Superior temporal gyrus (tissue), 1 donor: ENCODE results near the gene GHRH.

Source experiments
- DNase-seq: peaks from one replicate; pipeline ENCODE4 v3.0.0-alpha.2; 2016; ENCODE audit errors: extremely low spot score

GHRH gene

DNA sequence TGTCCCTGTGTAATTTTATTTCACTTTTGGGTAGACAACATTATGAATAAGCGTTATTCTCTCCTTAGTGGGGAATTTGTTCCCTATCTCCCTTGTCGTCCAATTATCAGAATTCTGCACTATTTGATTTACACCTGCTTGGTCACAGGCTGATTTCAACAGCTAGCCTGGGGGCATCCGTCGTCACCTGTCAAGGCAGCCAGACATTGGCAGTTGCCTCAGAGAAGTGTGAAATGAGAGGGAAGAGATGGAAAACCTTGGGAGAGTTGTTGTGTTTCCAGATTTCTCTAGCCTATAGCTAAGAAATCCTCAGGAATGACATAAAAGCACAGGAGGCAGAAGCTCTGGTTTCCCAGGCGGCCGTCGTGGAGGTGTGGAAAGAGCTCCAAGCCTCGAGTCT lies 891 bp upstream of the GHRH start:
- DNase-seq: no peak

GRCh38 chr20:37260923-37261322 lies 691 bp downstream of the GHRH start:
- DNase-seq: no peak

DNA sequence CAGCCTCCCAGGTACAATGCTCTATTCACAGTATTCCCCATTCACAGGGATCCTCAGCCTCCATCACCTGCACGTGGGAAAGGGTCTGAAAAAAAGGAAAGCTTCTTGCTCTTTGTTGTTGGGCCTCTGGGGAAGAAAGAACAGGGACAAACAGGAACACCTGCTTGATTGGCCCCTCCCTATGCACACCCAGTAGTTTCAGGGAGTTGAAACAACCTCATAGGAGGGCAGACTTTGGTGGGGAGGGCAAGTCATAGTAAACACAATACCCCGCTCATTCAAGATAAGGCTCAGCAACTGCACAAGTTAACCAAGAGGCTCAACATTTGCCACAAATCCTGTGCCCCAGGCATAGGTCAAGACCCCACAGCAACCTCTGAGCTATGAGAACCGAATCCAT lies 1.7 kb downstream of the GHRH start:
- no peak for DNase-seq

GRCh38 chr20:37259031-37259430 lies 2.6 kb downstream of the GHRH start:
- DNase-seq: no peak

- DNase-seq: no peak
Measured at GRCh38 chr20:37257988-37258387, 3.6 kb downstream of the GHRH start.

DNA sequence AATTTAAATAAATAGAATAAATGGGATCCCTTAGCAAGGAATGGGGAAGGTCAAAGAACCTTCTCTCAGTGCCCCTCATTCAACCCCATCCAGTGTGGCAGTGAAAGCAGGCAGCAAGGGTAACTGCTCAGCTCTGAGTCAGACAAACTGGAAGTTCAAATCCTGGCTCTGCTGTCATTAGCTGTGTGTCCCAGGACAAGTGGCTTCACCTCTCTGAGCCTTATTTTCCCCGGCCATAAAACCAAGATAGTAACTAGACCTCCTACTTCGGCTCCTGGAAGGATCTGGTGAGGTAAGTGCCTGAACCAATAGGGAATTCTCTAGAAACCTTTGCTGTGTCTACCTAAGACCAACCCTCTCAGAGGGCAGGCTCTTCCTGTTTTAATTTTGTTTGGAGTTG lies 4.1 kb downstream of the GHRH start:
- DNase-seq: no peak

DNA sequence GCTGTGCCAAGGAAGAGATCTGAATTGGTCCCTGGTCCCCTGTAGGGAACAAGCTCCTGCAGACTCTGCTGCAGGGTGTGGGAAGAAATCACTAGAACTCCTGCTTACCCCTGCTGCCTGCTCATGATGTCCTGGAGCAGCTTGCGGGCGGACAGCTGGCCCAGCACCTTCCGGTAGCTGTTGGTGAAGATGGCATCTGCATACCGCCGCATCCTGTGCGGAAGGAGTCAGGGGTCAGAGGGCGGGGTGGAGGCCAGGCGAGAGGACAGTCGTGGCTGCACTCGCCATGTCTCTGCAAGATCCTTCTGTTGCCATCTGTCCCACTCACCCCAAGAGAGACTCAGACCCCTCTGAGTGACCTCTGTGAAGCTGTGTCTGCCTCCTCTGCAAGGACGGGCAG lies 5.3 kb downstream of the GHRH start:
- no peak for DNase-seq

GRCh38 chr20:37254114-37254878 lies 7.3 kb downstream of the GHRH start:
- DNase-seq: no peak

GRCh38 chr20:37253087-37253486 lies 8.5 kb downstream of the GHRH start:
- no peak for DNase-seq

- DNase-seq: peak; percentile 32
Measured at GRCh38 chr20:37251825-37252477, 9.7 kb downstream of the GHRH start.

- DNase-seq: no peak
Measured at GRCh38 chr20:37249304-37249703, 12.3 kb downstream of the GHRH start.

GRCh38 chr20:37247547-37247946 lies 14.1 kb downstream of the GHRH start:
- DNase-seq: no peak

DNA sequence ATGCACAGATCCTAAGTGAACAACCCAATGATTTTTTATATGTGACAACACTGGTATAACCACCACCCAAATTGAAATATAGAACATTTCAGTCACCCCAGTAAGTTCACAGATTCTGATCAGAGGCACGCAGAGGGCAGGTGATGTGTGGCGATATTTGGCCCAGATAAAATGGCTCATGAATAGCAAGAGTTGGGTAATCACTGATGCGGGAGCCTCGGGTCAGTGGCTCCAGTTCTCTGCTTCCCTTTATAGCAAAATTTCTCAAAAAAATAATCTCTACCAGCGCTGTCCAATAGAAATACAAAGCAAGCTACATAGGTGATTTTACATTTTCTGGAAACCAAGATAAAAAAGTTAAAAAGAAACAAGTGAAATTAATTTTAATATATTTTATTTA lies 14.9 kb downstream of the GHRH start:
- no peak for DNase-seq

DNA sequence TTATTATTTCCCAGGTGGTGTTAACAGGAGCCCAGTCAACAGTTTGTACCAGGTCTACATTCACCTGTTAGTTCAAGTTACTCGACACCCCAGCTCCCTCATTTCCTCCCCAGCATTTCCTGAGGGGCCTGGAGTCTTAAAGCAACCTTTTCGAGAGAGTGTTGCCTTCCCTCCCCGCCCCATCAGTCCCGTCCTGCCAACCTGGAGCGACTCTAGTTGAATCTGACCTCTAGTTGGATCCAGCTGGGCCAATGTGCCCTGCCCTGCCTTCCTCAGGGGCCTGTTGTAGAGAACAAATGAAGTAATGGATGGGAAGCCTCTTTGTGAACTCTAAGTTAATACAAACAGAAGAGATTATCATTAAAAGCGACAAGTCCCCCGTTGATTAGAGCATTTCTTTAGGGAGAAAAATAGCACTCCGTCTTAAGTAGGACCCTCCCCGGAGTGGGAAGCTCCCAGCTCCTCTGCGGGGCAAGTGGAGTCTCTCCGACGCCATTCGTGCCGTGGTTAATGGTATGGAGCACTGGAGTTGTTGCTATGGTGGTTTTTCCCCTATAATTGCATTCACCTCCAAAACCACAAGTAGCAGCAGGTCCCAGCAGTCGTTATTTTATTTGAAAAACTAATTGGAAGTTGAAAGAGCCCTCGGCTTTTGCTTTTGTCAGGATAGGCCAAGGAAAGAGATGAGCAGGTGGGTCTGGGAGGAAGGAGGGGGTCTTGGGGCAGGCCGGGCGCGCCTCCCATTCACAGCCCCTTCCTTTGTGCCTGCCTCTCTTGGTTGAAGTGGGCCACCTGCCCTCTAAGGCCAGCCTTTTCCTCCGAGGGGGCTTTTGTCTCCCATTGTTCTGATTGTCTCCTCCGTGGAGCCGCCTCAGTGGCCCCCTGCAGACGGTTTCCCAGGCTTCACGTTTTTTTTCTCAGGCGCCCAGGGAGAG lies 16.1 kb downstream of the GHRH start:
- DNase-seq: no peak

DNA sequence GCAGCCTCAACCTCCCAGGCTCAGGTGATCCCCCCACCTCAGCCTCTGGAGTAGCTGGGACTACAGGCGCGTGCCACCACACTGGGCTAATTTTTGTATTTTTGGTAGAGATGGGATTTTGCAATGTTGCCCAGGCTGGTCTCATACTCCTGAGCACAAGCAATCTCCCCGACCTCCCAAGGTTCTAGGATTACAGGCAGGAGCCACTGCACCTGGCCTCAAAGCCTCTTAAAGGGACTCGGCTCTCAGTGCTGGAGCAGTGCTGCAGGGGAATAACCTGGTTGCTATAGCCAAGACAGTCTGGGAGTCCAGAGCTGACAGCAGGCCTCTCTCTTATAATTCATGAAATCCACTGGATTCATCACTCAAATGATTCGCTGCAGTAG lies 17.0 kb downstream of the GHRH start:
- no peak for DNase-seq

DNA sequence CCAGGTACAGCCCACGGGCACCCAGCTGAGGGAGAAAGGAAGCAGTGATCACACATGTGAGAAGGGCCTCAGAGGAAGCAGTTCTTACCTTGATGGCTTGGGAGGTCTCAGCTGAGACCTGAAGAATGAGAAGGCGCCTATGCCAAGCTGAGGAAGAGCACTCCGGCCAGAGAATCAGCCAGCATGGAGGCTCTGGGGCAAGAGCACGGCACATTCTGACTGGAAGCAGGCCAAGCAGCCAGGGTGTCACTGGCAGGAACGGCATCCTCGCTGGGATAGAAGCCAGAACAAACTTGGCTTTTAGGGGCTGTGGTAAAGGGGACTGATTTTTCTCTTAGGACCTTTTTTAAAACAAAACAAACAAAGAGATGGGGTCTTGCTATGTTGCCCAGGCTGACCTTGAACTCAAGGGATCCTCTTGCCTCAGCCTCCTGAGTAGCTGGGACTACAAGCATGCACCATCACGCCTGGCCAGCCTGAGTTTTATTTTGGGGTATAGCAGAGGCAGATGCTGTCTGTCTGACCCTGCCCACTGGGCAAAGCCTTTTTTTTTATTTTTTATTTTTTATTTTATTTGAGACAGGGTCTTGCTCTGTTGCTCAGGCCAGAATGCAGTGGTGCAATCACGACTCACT lies 17.6 kb downstream of the GHRH start:
- DNase-seq: no peak

- DNase-seq: no peak
Measured at GRCh38 chr20:37243076-37243936, 18.3 kb downstream of the GHRH start.

DNA sequence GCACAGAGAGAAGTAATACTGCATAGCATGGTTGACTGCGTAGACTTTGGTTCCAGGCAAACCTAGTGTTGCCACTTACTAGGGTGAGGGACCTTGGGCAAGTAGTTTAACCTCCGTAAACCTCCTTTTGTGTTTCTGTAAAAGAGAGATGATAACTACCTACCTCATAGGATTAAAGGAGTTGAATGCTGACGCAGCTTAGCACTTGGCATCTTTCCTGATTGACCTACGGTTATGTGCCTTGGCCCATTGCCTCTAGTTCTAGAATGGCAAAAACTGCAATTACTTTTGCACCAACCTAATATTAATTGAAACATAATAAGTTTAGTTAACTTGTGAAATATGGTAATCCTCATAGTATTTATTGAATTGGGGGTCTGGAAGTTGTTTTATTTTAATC lies 19.1 kb downstream of the GHRH start:
- no peak for DNase-seq

- no peak for DNase-seq
Measured at GRCh38 chr20:37240337-37241067, 21.1 kb downstream of the GHRH start.

DNA sequence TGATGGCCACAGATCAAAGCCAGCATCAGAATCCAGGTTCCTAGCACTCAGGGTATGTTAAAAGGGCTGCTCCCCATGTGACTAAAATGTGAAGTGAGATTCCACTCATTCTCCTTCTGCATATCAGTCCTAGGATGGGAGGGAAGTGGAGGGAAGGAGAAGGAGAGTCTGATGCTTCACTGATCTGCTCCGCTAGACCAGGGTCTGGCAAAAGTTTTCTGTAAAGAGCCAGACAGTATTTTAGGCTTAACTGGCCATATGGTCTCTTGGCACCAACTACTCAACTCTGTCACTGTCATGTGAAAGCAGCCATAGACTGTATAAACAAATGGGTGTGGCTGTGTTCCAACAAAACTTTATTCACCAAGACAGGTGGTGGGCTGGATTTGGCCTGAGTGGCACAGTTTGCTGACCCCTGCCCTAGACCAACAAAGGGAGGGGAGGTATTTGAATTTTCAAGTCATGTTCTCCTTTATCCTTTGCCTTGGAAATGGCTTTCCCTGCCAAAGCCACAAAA lies 22.6 kb downstream of the GHRH start:
- no peak for DNase-seq
